ENCODE results near the gene TNS4. TPM values are rescaled to one million over a fixed set of nuclear protein-coding genes. Genes with fewer than 3 reads are reported as not detected.

Gene TNS4
- total RNA-seq, 4 donors from 2014 or later: 2.2 TPM; not detected in 3

DNA sequence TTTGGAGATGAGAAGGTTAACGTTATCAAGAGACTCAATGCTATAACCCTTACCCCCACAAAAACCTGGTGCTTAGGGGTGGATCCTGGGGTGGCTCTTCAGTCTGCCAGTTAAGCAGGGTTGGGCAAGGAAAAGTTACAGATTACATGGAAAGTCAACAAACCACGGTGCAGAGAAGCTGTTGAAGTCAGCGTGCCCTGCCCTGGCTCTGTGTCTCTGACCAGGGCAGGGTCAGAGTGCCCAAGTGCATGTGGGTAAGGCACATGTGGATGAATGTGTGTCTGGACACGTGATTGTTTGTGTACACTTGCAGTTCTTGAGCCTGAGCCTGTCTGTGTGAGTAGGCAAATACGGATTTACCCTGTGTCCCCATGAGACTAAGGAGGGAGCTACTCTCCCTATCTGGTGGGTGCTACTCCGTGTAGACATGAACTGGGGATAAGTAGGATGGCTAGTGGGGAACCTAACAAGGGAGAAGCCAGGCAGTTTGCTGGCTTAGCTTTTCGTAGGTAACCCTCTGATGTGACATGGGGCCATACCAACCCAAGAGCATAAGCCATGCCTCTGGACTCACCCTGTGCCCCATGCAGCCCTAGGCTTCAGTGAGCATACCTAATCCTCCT is 52.7 kb downstream of the TNS4 start:
- peak overlapping the region; percentile 84 to 98 (median 90) for H3K27ac ChIP-seq
- no peaks in the 10 kb centered on the region for H3K27me3 ChIP-seq
- TF ChIP-seq EP300 (IDR thresholded peaks at IDR 0.05) (no peak), POLR2A (IDR thresholded peaks at IDR 0.05) (no peak), POLR2AphosphoS5 (IDR thresholded peaks at IDR 0.05) (no peak)
- TF ChIP-seq, protein P1, sequence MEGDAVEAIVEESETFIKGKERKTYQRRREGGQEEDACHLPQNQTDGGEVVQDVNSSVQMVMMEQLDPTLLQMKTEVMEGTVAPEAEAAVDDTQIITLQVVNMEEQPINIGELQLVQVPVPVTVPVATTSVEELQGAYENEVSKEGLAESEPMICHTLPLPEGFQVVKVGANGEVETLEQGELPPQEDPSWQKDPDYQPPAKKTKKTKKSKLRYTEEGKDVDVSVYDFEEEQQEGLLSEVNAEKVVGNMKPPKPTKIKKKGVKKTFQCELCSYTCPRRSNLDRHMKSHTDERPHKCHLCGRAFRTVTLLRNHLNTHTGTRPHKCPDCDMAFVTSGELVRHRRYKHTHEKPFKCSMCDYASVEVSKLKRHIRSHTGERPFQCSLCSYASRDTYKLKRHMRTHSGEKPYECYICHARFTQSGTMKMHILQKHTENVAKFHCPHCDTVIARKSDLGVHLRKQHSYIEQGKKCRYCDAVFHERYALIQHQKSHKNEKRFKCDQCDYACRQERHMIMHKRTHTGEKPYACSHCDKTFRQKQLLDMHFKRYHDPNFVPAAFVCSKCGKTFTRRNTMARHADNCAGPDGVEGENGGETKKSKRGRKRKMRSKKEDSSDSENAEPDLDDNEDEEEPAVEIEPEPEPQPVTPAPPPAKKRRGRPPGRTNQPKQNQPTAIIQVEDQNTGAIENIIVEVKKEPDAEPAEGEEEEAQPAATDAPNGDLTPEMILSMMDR (IDR thresholded peaks at IDR 0.05): no peak
- H3K36me3 ChIP-seq: peaks cover 0 to 17% of the 10 kb centered on the region in 2 donors
- ATAC-seq: no peak
- 10 to 28% methylated on average over 2 to 4 of the region's 7 CpGs for WGBS, 2 donors (ENCODE audit: low coverage in 1 of 2)
- H3K9me3 ChIP-seq: no peaks in the 10 kb centered on the region
- peaks cover 32 to 97% (median 61%) of the 10 kb centered on the region in 3 donors for H3K4me1 ChIP-seq
- peak overlapping the region in 1 of 2 donors; percentile 78 for H3K4me3 ChIP-seq

DNA sequence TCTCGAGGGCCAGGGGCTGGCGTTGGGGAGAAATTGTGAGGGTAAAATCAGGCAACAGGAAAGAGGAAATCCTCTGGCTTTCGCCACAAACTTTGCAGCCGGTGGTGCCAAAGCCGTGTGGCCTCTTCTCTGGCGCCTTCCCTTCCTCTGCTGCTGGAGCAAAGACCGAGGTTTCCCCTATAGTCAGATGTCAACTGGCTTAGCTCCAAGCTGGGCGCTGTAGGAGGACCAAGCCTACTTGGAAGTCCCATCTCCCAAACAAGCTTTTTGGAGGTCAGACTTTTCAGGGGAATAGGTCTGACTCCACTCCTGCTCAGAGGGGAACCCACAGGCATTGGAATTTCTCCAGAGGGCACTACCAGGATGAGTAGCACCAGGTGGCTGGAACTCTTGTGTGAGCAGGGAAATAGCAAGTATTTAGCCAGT is 53.2 kb downstream of the TNS4 start:
- peaks cover 32 to 92% (median 56%) of the 10 kb centered on the region in 3 donors for H3K4me1 ChIP-seq
- TF ChIP-seq POLR2A (IDR thresholded peaks at IDR 0.05) (no peak), EP300 (IDR thresholded peaks at IDR 0.05) (no peak), POLR2AphosphoS5 (IDR thresholded peaks at IDR 0.05) (peak; percentile 2)
- TF ChIP-seq, protein P1 (IDR thresholded peaks at IDR 0.05): no peak
- H3K9me3 ChIP-seq: no peaks in the 10 kb centered on the region
- WGBS, 2 donors (ENCODE audit: low coverage in 1 of 2): 4% methylated on average over 6 of the region's 8 CpGs; no CpG with 5 or more reads in 1 of the 2 donors
- no peak for ATAC-seq
- peak overlapping the region; percentile 84 to 98 (median 90) for H3K27ac ChIP-seq
- peaks cover 0 to 12% of the 10 kb centered on the region in 2 donors for H3K36me3 ChIP-seq
- H3K27me3 ChIP-seq: no peaks in the 10 kb centered on the region
- peak overlapping the region in 1 of 2 donors; percentile 78 for H3K4me3 ChIP-seq

DNA sequence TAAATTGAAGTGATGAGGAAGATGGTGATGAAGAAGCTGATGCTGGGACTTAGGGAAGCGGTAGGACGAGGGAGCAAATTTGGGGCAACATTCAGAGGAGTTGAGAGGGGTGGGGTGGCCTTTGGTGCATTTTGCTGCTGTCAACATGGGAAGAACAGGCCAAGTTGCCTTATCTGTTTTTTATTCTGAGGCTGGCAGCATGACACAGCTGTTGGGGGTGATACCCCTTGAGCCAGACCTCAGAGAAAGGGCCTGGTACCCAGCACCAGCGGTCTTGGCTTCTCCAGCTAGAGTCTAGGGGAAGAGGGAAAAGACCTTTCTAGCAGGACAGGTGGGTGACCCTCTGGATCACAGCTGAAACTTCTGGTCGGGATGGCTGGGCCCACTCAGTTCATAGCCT is 53.6 kb downstream of the TNS4 start:
- peaks cover 32 to 90% (median 52%) of the 10 kb centered on the region in 3 donors for H3K4me1 ChIP-seq
- no peaks in the 10 kb centered on the region for H3K27me3 ChIP-seq
- no peaks in the 10 kb centered on the region for H3K9me3 ChIP-seq
- peak overlapping the region; percentile 84 to 98 (median 90) for H3K27ac ChIP-seq
- no peak for TF ChIP-seq POLR2AphosphoS5 (IDR thresholded peaks at IDR 0.05)
- no peak for TF ChIP-seq POLR2A (IDR thresholded peaks at IDR 0.05)
- TF ChIP-seq, protein P1 (IDR thresholded peaks at IDR 0.05): no peak
- no peak for TF ChIP-seq EP300 (IDR thresholded peaks at IDR 0.05)
- ATAC-seq: no peak
- peak overlapping the region in 1 of 2 donors; percentile 78 for H3K4me3 ChIP-seq
- H3K36me3 ChIP-seq: peaks cover 0 to 8% of the 10 kb centered on the region in 2 donors
- WGBS, 2 donors (ENCODE audit: low coverage in 1 of 2): 29 to 67% methylated on average over 1 to 2 of the region's 4 CpGs

DNA sequence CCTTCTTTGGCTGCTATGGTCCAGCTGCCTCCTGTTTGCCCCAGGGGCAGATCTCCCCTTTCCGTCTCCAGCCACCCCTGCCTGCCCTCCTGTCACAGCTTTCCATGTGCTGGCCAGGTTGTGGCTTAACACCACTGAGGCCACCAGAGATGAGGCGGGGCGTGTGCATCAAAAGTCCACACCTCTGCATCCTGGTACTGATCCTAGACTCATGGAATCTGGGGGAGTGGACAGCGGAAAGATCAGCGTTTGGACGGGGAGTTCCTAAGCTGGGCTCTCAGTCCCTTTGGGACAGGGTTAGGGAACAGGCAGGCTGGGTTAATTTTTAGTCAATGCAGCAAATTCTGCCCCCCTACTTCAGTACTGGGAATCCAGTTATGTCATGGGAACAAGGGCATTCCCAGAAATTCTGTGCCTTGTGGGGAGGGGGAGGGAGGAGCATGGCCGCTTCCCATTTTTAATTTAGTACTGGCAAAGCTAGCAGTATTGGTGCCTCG is 54.2 kb downstream of the TNS4 start:
- ATAC-seq: peak; percentile 20
- peaks cover 31 to 90% (median 52%) of the 10 kb centered on the region in 3 donors for H3K4me1 ChIP-seq

DNA sequence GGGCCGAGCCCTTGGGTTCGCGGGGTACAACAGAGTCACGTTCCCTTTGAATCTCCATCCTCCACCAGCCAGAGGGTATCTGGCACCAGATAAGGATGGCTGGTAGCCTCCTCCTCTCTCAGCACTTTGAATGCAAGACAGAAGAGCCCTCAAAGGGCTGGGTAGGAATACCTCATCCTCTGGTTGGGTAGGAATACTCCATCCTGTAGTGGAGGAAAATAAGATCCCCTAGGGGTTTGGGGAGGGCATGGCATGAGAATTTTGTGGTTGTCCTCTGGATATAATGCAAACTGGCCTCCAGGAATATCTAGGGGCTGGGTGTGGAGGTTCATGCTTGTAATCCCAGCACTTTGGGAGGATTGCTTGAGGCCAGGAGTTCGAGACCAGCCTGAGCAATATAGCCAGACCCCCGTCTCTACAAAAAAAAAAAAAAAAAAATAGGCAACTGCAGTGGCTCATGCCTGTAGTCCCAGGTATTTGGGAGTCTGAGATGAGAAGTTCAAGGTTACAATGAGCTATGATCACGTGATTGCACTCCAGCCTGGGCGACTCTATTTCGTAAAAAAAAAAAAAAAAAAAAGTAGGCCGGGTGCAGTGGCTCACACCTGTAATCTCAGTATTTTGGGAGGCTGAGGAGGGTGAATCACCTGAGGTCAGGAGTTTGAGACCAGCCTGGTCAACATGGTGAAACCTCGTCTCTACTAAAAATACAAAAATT is 55.5 kb downstream of the TNS4 start:
- H3K9me3 ChIP-seq: no peaks in the 10 kb centered on the region
- no peaks in the 10 kb centered on the region for H3K27me3 ChIP-seq
- 16 to 25% methylated on average over 11 of the region's 11 CpGs for WGBS, 2 donors (ENCODE audit: low coverage in 1 of 2)
- peak overlapping the region; percentile 54 to 78 for H3K4me3 ChIP-seq
- peak overlapping the region; percentile 90 to 99 (median 97) for H3K27ac ChIP-seq
- no peaks in the 10 kb centered on the region for H3K36me3 ChIP-seq
- TF ChIP-seq, protein P1 (IDR thresholded peaks at IDR 0.05): peak in 3 of 4 experiments; percentile 18 to 42 (median 41)
- TF ChIP-seq EP300 (IDR thresholded peaks at IDR 0.05): no peak
- no peak for TF ChIP-seq POLR2AphosphoS5 (IDR thresholded peaks at IDR 0.05)
- ATAC-seq: no peak
- peaks cover 25 to 90% (median 50%) of the 10 kb centered on the region in 3 donors for H3K4me1 ChIP-seq

More for the DNA sequence above, 54.2 kb downstream of the TNS4 start:
- TF ChIP-seq EP300 (IDR thresholded peaks at IDR 0.05) (no peak), POLR2A (IDR thresholded peaks at IDR 0.05) (no peak), POLR2AphosphoS5 (IDR thresholded peaks at IDR 0.05) (peak; percentile 85)
- peak overlapping the region; percentile 6 to 78 for H3K4me3 ChIP-seq
- H3K36me3 ChIP-seq: peaks cover 0 to 2% of the 10 kb centered on the region in 2 donors
- H3K27ac ChIP-seq: peak overlapping the region; percentile 84 to 98 (median 90)
- no peaks in the 10 kb centered on the region for H3K9me3 ChIP-seq
- no peaks in the 10 kb centered on the region for H3K27me3 ChIP-seq
- WGBS, 2 donors (ENCODE audit: low coverage in 1 of 2): 17 to 19% methylated on average over 4 to 5 of the region's 8 CpGs

Data from gastroesophageal sphincter (tissue), 4 donors.